Keratinocyte (primary cell): ENCODE results near the gene DNAJA4.

Source experiments
- EZH2 ChIP-seq: IDR thresholded peaks from one replicate; pipeline ENCODE4 v1.6.1; 2012; ENCODE audit warnings: inconsistent platforms, mild to moderate bottlenecking, low read length, moderate library complexity
- TF ChIP-seq, protein P1 (sequence below), 3 experiments: IDR thresholded peaks in 1 of 3; conservative IDR thresholded peaks in 1 of 3; optimal IDR thresholded peaks in 1 of 3; 2 replicates in 2 of 3; 3 replicates in 1 of 3; pipeline versions ENCODE3 to v1.5.1; 2011; ENCODE audit warnings: low read length in 3 of 3, mild to moderate bottlenecking in 3 of 3, moderate library complexity in 2 of 3, control low read depth in 1 of 3, inconsistent platforms in 1 of 3; ENCODE audit not compliant: insufficient read depth in 2 of 3; ENCODE audit errors: extremely low read depth in 1 of 3

DNA sequence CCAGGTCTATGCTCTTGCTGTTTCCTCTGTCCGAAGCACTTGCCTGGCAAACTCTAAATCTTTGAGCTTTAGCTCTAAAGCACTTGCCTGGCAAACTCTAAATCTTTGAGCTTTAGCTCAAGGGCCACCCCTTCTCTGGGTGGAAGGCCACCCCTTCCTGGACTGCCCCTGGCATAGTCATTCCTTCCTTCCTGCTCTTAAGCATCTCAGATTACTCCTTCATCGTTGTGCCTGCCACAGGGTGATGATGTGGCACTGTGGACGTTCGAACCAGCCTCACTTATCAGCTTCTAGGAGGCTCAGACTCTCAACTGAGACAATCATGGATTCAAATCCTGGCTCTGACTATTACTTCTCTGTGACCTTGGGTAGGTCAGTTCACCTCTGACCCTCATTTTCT, 65.3 kb downstream of the DNAJA4 start:
- TF ChIP-seq, protein P1, sequence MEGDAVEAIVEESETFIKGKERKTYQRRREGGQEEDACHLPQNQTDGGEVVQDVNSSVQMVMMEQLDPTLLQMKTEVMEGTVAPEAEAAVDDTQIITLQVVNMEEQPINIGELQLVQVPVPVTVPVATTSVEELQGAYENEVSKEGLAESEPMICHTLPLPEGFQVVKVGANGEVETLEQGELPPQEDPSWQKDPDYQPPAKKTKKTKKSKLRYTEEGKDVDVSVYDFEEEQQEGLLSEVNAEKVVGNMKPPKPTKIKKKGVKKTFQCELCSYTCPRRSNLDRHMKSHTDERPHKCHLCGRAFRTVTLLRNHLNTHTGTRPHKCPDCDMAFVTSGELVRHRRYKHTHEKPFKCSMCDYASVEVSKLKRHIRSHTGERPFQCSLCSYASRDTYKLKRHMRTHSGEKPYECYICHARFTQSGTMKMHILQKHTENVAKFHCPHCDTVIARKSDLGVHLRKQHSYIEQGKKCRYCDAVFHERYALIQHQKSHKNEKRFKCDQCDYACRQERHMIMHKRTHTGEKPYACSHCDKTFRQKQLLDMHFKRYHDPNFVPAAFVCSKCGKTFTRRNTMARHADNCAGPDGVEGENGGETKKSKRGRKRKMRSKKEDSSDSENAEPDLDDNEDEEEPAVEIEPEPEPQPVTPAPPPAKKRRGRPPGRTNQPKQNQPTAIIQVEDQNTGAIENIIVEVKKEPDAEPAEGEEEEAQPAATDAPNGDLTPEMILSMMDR (optimal IDR thresholded peaks at IDR 0.05 in 1 of 3, IDR thresholded peaks at IDR 0.05 in 1 of 3, conservative IDR thresholded peaks at IDR 0.05 in 1 of 3; ENCODE audit: extremely low read depth in 1 of 3, insufficient read depth in 2 of 3, low read length in 3 of 3) = no peak
- TF ChIP-seq EZH2 = no peak
